IMR-90 (cell line): ENCODE measurements around the gene PSMC3. TPM values are rescaled to one million over a fixed set of nuclear protein-coding genes. Genes with fewer than 3 reads are reported as not detected.

Experiments
- ATAC-seq: fragments of 200-7000 bp; cut with Tn5 transposase; 2 replicates; pipeline ENCODE4 v1.9.1; 2020; ENCODE audit warnings: low read depth, mild to moderate bottlenecking, moderate library complexity
- BruUV-seq: library from RNA; stranded (reverse); fragments of 400-500 nt; replicated peaks from 2 replicates; lab custom pipeline; 2021; lab: Mats Ljungman, UMichigan
- CTCF ChIA-PET: fragments of 300-600 bp; formaldehyde crosslinking; extraction: SDS; loops from one replicate; lab custom pipeline; 2021; ENCODE audit warnings: antibody characterized with exemption; lab: Yijun Ruan, JAX
- POLR2A ChIA-PET: fragments of 300-600 bp; sonication (Branson Sonifier 250); formaldehyde crosslinking; loops from one replicate; lab custom pipeline; 2022; ENCODE audit warnings: antibody characterized with exemption; ENCODE audit not compliant: unreplicated experiment; lab: Charles Lee
- DNase-seq: peaks from one replicate; pipeline ENCODE4 v3.0.0; 2013
- H2AFZ ChIP-seq: replicated peaks from 2 replicates; pipeline ENCODE3; 2013; ENCODE audit warnings: low read length, mild to moderate bottlenecking; ENCODE audit not compliant: poor library complexity
- H2AK5ac ChIP-seq: 2 replicates; pipeline ENCODE4 v1.6.1; 2013; ENCODE audit warnings: low read depth, low read length, inconsistent platforms
- H2AK9ac ChIP-seq: replicated peaks from 2 replicates; pipeline ENCODE3; 2013; ENCODE audit warnings: mild to moderate bottlenecking, low read depth, low read length, moderate library complexity; ENCODE audit not compliant: poor library complexity
- H2BK120ac ChIP-seq: 2 replicates; pipeline ENCODE4 v1.6.1; 2013; ENCODE audit warnings: low read depth, low read length, inconsistent platforms
- H2BK15ac ChIP-seq: 3 replicates; pipeline ENCODE4 v1.6.1; 2013; ENCODE audit warnings: low read depth, low read length, inconsistent platforms
- H2BK20ac ChIP-seq: 2 replicates; pipeline ENCODE4 v1.6.1; 2013; ENCODE audit warnings: low read depth, mild to moderate bottlenecking, inconsistent platforms, low read length, moderate library complexity
- H2BK5ac ChIP-seq: 2 replicates; pipeline ENCODE4 v1.6.1; 2013; ENCODE audit warnings: mild to moderate bottlenecking, low read depth, low read length, inconsistent platforms; ENCODE audit not compliant: poor library complexity, severe bottlenecking
- H3K14ac ChIP-seq: replicated peaks from 2 replicates; pipeline ENCODE4 v1.6.1; 2013; ENCODE audit warnings: low read depth, low read length, inconsistent platforms
- H3K18ac ChIP-seq: 2 replicates; pipeline ENCODE4 v1.6.1; 2013; ENCODE audit warnings: low read depth, low read length, control low read depth
- H3K23ac ChIP-seq: 2 replicates; pipeline ENCODE4 v1.6.1; 2013; ENCODE audit warnings: low read depth, low read length, inconsistent platforms
- H3K27ac ChIP-seq: 2 replicates; pipeline ENCODE4 v1.5.1; 2013; ENCODE audit warnings: mild to moderate bottlenecking, control low read depth, low read length; ENCODE audit not compliant: insufficient read depth
- H3K27me3 ChIP-seq: 2 replicates; pipeline ENCODE4 v1.6.1; 2013; ENCODE audit warnings: low read length; ENCODE audit not compliant: control insufficient read depth, insufficient read depth
- H3K36me3 ChIP-seq: 2 replicates; pipeline ENCODE4 v1.6.1; 2013; ENCODE audit warnings: low read length, mixed read lengths; ENCODE audit not compliant: control insufficient read depth, insufficient read depth
- H3K4ac ChIP-seq: 2 replicates; pipeline ENCODE4 v1.6.1; 2013; ENCODE audit warnings: low read depth, low read length, inconsistent platforms
- H3K4me1 ChIP-seq: 2 replicates; pipeline ENCODE4 v1.6.1; 2013; ENCODE audit warnings: low read length, mixed read lengths; ENCODE audit not compliant: control insufficient read depth, insufficient read depth
- H3K4me2 ChIP-seq: 2 replicates; pipeline ENCODE4 v1.6.1; 2013; ENCODE audit warnings: low read depth, mild to moderate bottlenecking, control low read depth, low read length, moderate library complexity
- H3K4me3 ChIP-seq: 2 replicates; pipeline ENCODE4 v1.5.1; 2013; ENCODE audit warnings: low read depth, mild to moderate bottlenecking, control low read depth, low read length, moderate library complexity; ENCODE audit not compliant: insufficient read depth
- H3K56ac ChIP-seq: 2 replicates; pipeline ENCODE4 v1.6.1; 2013; ENCODE audit warnings: low read length, inconsistent platforms; ENCODE audit not compliant: insufficient read depth; ENCODE audit errors: extremely low read depth
- H3K79me1 ChIP-seq, 2 experiments: 2 replicates each; pipeline ENCODE4 v1.6.1; 2013; ENCODE audit warnings: low read length in 2 of 2, inconsistent platforms in 1 of 2, low read depth in 1 of 2
- H3K9ac ChIP-seq: 2 replicates; pipeline ENCODE4 v1.6.1; 2013; ENCODE audit warnings: low read depth, low read length, control low read depth
- H3K9me1 ChIP-seq: 2 replicates; pipeline ENCODE4 v1.6.1; 2013; ENCODE audit warnings: low read length, inconsistent platforms; ENCODE audit not compliant: insufficient read depth
- H3K9me3 ChIP-seq: 2 replicates; pipeline ENCODE4 v1.6.1; 2013; ENCODE audit warnings: low read length; ENCODE audit not compliant: control insufficient read depth, insufficient read depth
- H4K20me1 ChIP-seq: 2 replicates; pipeline ENCODE4 v1.6.1; 2013; ENCODE audit warnings: low read length, inconsistent platforms; ENCODE audit not compliant: insufficient read depth
- H4K5ac ChIP-seq: 2 replicates; pipeline ENCODE4 v1.6.1; 2013; ENCODE audit warnings: mild to moderate bottlenecking, low read depth, low read length, control low read depth
- H4K8ac ChIP-seq, 2 experiments: 2 replicates each; pipeline ENCODE4 v1.6.1; 2013; ENCODE audit warnings: low read depth in 2 of 2, low read length in 2 of 2, control low read depth in 1 of 2, inconsistent platforms in 1 of 2
- H4K91ac ChIP-seq: 2 replicates; pipeline ENCODE4 v1.6.1; 2013; ENCODE audit warnings: low read depth, low read length, inconsistent platforms; ENCODE audit not compliant: insufficient read depth
- BHLHE40 ChIP-seq: fragments of 150-350 bp; IDR thresholded peaks from 2 replicates; pipeline ENCODE4 v1.6.1; 2016; ENCODE audit warnings: mild to moderate bottlenecking, low read depth, low read length
- CHD1 ChIP-seq: IDR thresholded peaks from 2 replicates; pipeline ENCODE4 v1.6.1; 2012; ENCODE audit warnings: low read depth, low read length, improper control_type of control experiment
- MAFK ChIP-seq: IDR thresholded peaks from 2 replicates; pipeline ENCODE4 v1.6.1; 2012; ENCODE audit warnings: low read depth, low read length, improper control_type of control experiment
- NFE2L2 ChIP-seq: fragments of 150-350 bp; IDR thresholded peaks from 2 replicates; pipeline ENCODE4 v1.6.1; 2016; ENCODE audit warnings: low read depth, mild to moderate bottlenecking, low read length
- RFX5 ChIP-seq: IDR thresholded peaks from 2 replicates; pipeline ENCODE4 v1.8.0; 2012; ENCODE audit warnings: low read depth, mild to moderate bottlenecking, low read length, moderate library complexity
- SMC3 ChIP-seq: fragments of 150-350 bp; IDR thresholded peaks from 2 replicates; pipeline ENCODE4 v1.6.1; 2016; ENCODE audit warnings: low read depth, mild to moderate bottlenecking, antibody characterized with exemption, low read length, moderate library complexity
- WGBS, 2 experiments: methylation state at CpG; one replicate each; pipeline versions ENCODE4 v1.1.5 to v1.1.7; 2013; ENCODE audit warnings: missing lambda C conversion rate in 2 of 2; ENCODE audit not compliant: insufficient read length in 1 of 2; ENCODE audit errors: extremely low coverage in 2 of 2; 5-methylcytosine and 5-hydroxymethylcytosine counted together
- dilution Hi-C: fragments of 300-500 bp; cut with HindIII; formaldehyde crosslinking; loops from one replicate; pipeline ENCODE4 v1.14.3; 2018; ENCODE audit warnings: low sequenced_read_pairs; ENCODE audit not compliant: unreplicated experiment
- in situ Hi-C: fragments of 300-500 bp; cut with MboI; formaldehyde crosslinking; loops from 3 replicates; pipeline ENCODE4 v1.14.3; 2019; ENCODE audit warnings: low sequenced_read_pairs, inconsistent platforms, mixed read lengths
- intact Hi-C: fragments of 100-400 bp; cut with micrococcal nuclease; formaldehyde crosslinking; loops from 2 replicates; pipeline ENCODE4 v1.10.0; 2022
- polyA plus RNA-seq, 3 experiments: library from polyadenylated mRNA; depleted of rRNA; stranded (reverse); fragments of >200 nt; gene quantifications; 2 replicates each; pipeline ENCODE4 v1.2.3, GENCODE V29; 2012; ENCODE audit warnings: low replicate concordance in 1 of 3
- total RNA-seq: library from RNA; depleted of rRNA; stranded (reverse); fragments of >200 nt; gene quantifications from 2 replicates; pipeline ENCODE4 v1.2.3, GENCODE V29; 2012
- TF ChIP-seq, protein P1 (sequence below): fragments of 150-350 bp; IDR thresholded peaks from 2 replicates; pipeline ENCODE4 v1.6.1; 2016; ENCODE audit warnings: low read depth, mild to moderate bottlenecking, low read length, moderate library complexity, borderline replicate concordance

The PSMC3 gene
- total and polyA plus RNA-seq, 2 of the 4 experiments (the other 2 are of a cell fraction), result 238 to 253 TPM

DNA sequence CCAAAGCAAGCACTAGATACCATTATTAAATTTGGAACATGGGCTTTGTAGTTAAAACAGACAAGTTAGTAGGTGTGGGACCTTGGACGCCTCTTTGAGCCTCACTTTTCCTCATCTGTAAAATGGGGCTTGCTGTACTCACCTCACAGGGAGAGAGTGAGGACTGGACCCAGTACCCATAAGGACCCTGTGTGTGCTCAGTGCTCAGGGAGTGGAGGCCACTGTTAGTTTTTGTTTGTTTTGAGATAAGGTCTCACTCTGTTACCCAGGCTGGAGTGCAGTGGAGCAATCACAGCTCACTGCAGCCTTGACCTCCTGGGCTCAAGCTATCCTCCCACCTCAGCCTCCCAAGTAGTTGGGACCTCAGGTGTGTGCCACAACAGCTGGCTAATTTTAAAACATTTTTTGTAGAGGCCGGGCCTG is 13.8 kb upstream of the PSMC3 start:
- Histone ChIP-seq H2BK120ac (no peak overlapping the region), H3K18ac (no peak overlapping the region), H4K91ac (no peak overlapping the region), H3K4me3 (no peak overlapping the region), H3K79me1 (no peaks in the 10 kb centered on the region), H3K36me3 (no peaks in the 10 kb centered on the region), H3K14ac (no peak overlapping the region), H4K8ac (no peak overlapping the region), H3K27ac (no peak overlapping the region), H3K23ac (no peak overlapping the region), H3K56ac (no peak overlapping the region), H3K9ac (no peak overlapping the region), H2AFZ (no peak overlapping the region), H2BK5ac (no peak overlapping the region), H2BK20ac (no peak overlapping the region), H4K20me1 (no peaks in the 10 kb centered on the region), H3K4me2 (no peak overlapping the region), H3K4me1 (no peaks in the 10 kb centered on the region), H2AK5ac (no peak overlapping the region), H3K9me1 (no peaks in the 10 kb centered on the region; the same call in 1 of the 2 replicates), H3K27me3 (no peaks in the 10 kb centered on the region), H3K4ac (no peak overlapping the region), H2AK9ac (no peak overlapping the region), H3K9me3 (no peaks in the 10 kb centered on the region), H4K5ac (no peak overlapping the region), H2BK15ac (no peak overlapping the region)
- ChIA-PET POLR2A (no interaction called here), CTCF (no interaction called here)
- BruUV-seq, result no TSS peak
- DNase-seq (no peak), ATAC-seq (no peak)
- TF ChIP-seq CHD1, result no peak
- TF ChIP-seq RFX5, result no peak
- TF ChIP-seq, protein P1, sequence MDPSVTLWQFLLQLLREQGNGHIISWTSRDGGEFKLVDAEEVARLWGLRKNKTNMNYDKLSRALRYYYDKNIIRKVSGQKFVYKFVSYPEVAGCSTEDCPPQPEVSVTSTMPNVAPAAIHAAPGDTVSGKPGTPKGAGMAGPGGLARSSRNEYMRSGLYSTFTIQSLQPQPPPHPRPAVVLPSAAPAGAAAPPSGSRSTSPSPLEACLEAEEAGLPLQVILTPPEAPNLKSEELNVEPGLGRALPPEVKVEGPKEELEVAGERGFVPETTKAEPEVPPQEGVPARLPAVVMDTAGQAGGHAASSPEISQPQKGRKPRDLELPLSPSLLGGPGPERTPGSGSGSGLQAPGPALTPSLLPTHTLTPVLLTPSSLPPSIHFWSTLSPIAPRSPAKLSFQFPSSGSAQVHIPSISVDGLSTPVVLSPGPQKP, result no peak
- no peak for TF ChIP-seq BHLHE40
- no peak for TF ChIP-seq MAFK
- no peak for TF ChIP-seq NFE2L2
- no peak for TF ChIP-seq SMC3
- 60% methylated on average over 1 of the region's 2 CpGs; no CpG with 5 or more reads in 1 of the 2 experiments for WGBS, 2 experiments
- in situ Hi-C loops (no loop called here), intact Hi-C loops (no loop called here), dilution Hi-C loops (no loop called here)
